Activated T-helper 17 cell treated with anti-CD3 and anti-CD28 coated beads, Interleukin-2, amount 50 U/mL, for 72 hours (primary cell): Measurements from ENCODE around the gene AKT1. TPM values are rescaled to one million over a fixed set of nuclear protein-coding genes. Genes with fewer than 3 reads are reported as not detected.
A peak's percentile ranks its signal among the peaks of the same experiment; 100 is the strongest.

Source experiments
- ATAC-seq: fragments of 150-1000 bp; cut with Tn5 transposase; replicated peaks from 2 replicates; pipeline ENCODE4 v1.10.0; 2021; ENCODE audit warnings: mild to moderate bottlenecking, moderate library complexity
- H3K27ac Mint-ChIP-seq: one replicate; pipeline ENCODE4 v1.8.0; 2022; ENCODE audit warnings: mixed read lengths
- H3K27me3 Mint-ChIP-seq: one replicate; pipeline ENCODE4 v1.8.0; 2022; ENCODE audit warnings: mixed read lengths
- H3K36me3 Mint-ChIP-seq: one replicate; pipeline ENCODE4 v1.8.0; 2022; ENCODE audit warnings: low read depth, mild to moderate bottlenecking, mixed read lengths
- H3K4me1 Mint-ChIP-seq: one replicate; pipeline ENCODE4 v1.8.0; 2022; ENCODE audit warnings: mixed read lengths
- H3K4me3 Mint-ChIP-seq: one replicate; pipeline ENCODE4 v1.8.0; 2022; ENCODE audit warnings: mild to moderate bottlenecking, mixed read lengths
- H3K9me3 Mint-ChIP-seq: one replicate; pipeline ENCODE4 v1.8.0; 2022; ENCODE audit warnings: mixed read lengths
- total RNA-seq, 2 donors: library from RNA; stranded (reverse); gene quantifications; one replicate each; pipeline ENCODE4 v1.2.3, GENCODE V29; 2022

AKT1 gene
- total RNA-seq, 2 donors from 2014 or later = 81.3 to 160 TPM

DNA sequence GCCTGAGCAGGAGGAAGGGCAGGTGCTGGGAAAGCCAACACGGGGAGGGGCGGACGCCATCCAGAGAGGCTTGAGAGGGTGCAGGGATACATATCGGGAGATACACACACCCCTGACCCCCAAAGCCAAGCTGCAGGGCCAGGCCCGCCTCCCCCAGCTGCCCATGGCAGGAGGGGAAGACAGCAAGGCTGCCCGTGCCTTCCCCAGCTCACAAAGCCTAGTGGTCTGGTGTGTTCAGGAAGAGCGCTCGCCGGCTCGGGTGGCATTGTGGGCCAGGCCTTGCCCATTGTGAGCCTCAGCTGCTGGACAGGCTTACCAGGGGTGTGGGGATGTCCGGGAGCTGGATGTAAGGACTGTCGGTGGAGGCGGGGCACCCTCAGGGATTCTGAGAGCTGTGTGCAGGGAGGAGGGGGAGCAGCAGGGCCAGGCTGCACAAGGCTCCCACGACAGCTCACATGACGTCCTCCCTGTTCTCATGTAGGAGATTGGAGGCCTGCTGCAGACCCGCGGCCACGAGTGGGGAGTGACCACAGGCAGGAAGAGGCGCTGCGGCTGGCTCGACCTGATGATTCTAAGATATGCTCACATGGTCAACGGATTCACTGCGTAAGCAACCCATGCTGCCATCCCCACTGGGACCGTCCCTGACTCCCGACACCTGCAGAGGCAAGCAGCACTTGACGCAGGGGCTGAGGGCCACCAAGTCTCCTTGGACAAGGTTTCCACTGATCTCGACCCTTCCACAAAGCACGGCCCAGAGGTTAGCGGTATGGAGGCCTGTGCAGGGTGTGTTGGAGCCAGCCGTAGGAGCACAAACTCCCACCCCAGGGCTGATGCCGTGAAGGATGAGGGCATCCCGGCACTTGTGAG is 52.7 kb downstream of the AKT1 start:
- no peaks in the 10 kb centered on the region for H3K36me3 Mint-ChIP-seq
- no peak overlapping the region for H3K27ac Mint-ChIP-seq
- no peaks in the 10 kb centered on the region for H3K27me3 Mint-ChIP-seq
- no peak for ATAC-seq
- H3K9me3 Mint-ChIP-seq = no peaks in the 10 kb centered on the region
- peaks cover 4% of the 10 kb centered on the region for H3K4me1 Mint-ChIP-seq
- H3K4me3 Mint-ChIP-seq = no peak overlapping the region

DNA sequence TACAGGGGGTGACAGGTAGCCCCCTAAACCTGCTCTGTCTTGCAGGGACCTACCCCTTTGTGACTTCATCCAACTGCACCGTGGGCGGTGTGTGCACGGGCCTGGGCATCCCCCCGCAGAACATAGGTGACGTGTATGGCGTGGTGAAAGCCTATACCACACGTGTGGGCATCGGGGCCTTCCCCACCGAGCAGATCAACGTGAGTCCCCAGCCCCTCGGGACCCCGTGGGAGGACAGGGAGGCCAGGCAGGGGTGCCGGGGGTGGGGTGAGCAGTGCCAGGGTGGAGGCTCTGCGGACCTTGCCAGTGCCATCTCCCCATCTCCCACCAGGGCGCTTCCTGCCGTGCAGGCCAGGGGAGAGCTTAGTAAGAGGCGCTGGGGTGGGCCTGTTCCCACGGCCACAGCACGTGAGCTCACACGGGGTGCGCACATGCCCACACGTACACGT is 53.7 kb downstream of the AKT1 start:
- no peak overlapping the region for H3K27ac Mint-ChIP-seq
- no peaks in the 10 kb centered on the region for H3K36me3 Mint-ChIP-seq
- H3K9me3 Mint-ChIP-seq = no peaks in the 10 kb centered on the region
- ATAC-seq = no peak
- H3K4me1 Mint-ChIP-seq = peaks cover 4% of the 10 kb centered on the region
- no peak overlapping the region for H3K4me3 Mint-ChIP-seq
- no peaks in the 10 kb centered on the region for H3K27me3 Mint-ChIP-seq

DNA sequence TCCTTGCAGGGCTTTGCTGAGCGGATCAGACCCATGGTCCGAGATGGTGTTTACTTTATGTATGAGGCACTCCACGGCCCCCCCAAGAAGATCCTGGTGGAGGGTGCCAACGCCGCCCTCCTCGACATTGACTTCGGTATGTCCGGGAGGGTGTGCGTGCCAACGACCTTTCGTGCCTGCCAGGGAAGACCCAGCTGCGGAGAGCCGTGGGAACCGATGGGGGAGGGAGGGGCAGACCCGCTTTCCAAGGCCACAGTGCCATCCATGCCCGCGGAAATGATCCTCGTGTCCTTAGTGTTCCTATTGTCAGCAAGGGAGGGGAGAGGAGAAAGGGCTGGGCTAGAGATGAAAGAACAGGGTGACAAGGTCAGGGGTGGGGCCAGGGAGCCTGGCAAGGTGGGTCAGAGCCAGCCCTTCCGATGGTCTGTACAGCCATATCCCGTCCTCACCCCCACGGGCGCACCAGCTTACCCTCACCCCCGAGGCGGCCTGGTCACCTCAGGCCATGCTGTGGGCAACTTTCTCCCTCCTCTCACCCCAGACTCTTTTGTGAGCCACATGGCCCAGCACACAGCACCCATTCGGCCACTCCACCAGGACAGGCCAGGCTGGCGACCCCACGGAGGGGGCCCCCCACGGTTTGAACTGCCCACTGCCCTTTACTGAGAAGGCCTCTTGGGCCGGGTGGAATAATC is 54.3 kb downstream of the AKT1 start:
- Mint-ChIP-seq H3K4me3 (no peak overlapping the region), H3K9me3 (no peaks in the 10 kb centered on the region), H3K27ac (no peak overlapping the region), H3K4me1 (peaks cover 4% of the 10 kb centered on the region), H3K36me3 (no peaks in the 10 kb centered on the region), H3K27me3 (no peaks in the 10 kb centered on the region)
- ATAC-seq = no peak

DNA sequence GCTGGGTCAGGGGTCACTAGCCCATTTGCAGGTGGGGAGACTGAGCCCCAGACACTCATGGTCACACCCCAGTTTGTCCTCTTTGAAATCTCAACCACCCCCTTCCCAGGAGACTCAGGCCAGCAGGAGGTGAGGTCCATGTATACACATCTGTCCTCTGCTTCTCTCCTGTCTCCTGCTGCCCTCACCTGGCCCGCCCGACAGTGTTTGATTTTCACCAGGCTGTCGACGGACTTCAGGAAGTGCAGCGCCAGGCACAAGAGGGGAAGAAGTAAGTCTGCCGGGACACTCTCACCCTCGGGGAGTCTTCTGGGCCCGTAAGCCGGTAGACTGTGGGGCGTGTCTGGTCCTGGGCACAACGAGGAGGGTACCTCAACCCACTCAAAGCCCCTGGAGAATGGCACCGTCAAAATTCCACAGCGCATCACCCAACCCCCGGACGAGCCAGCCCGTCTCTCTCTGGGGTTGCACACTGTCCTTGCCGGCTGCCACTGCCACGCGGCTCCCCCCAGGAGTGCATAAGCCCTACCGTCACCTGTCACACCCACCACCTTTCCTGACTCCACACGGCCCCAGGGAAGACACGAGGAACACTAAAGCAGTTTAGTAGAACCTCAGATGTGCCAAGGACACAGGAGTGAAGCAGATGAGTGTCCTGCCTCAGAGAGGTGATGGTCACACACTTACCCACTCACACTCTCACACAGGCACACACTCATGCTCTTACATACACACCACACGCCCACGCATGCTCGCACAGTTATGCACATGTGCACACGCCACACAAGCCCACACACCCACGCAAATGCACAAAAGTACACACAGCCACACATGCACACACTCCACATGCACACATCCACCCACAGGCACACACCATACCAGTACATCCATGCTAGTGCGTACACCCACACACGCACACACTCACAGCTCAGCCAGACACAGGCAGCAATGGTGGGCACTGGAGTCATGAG is 55.7 kb downstream of the AKT1 start:
- ATAC-seq = peak; percentile 24
- Mint-ChIP-seq H3K36me3 (no peaks in the 10 kb centered on the region), H3K4me3 (no peak overlapping the region), H3K27me3 (no peaks in the 10 kb centered on the region), H3K9me3 (no peaks in the 10 kb centered on the region), H3K4me1 (no peaks in the 10 kb centered on the region), H3K27ac (no peak overlapping the region)

DNA sequence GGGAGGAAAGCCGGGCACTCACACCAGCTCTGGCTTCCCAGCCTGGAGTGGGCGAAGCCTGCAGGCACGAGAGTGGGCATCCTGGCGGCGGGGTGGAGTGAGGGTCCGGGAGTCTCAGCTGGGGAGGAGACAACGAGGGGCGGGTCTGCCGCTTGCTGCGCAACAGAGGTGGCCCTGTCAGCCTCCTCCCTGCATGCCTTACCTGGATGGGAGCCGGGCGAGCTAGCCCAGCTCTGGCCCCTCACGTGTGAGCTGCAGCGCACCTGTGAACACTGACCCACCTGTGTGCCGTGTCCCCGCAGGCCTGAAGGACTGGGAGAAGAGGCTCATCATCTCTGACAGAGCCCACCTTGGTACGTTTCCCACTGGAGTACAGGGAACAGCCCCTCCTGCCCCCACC is 56.5 kb downstream of the AKT1 start:
- Mint-ChIP-seq H3K36me3 (no peaks in the 10 kb centered on the region), H3K4me3 (no peak overlapping the region), H3K4me1 (no peaks in the 10 kb centered on the region), H3K9me3 (no peaks in the 10 kb centered on the region), H3K27ac (no peak overlapping the region), H3K27me3 (no peaks in the 10 kb centered on the region)
- no peak for ATAC-seq

DNA sequence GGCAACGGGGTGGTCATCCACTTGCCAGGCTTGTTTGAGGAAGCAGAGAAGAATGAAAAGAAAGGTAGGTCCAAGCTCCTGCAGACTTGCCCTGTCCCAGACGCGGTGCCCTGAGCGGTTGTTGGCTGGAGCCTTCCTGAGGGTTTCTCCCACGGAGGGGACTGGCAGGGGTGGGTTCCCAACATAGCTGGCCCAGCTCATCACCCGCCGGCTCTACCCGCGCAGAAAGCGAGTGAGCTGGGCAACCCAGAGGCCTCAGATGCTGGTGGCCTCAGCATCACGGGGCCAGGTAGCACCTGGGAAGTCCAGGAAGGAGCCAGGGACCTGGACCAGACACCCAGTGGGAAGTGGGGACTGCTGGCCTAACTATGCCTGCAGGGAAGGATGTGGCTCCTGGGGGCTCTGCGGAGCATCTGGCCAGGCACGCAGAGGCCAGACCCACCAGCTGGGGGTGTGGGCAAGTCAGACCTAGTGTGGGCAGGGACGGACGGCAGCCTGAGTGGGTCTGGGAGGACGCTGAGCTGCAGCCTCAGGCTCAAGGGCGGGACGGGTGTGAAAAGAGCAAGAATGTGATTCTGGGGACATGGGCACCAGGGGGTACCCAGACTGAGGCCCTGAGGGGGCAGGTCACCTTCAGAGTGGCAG is 57.1 kb downstream of the AKT1 start:
- H3K9me3 Mint-ChIP-seq = no peaks in the 10 kb centered on the region
- H3K4me3 Mint-ChIP-seq = no peak overlapping the region
- H3K4me1 Mint-ChIP-seq = no peaks in the 10 kb centered on the region
- no peaks in the 10 kb centered on the region for H3K27me3 Mint-ChIP-seq
- H3K36me3 Mint-ChIP-seq = no peaks in the 10 kb centered on the region
- H3K27ac Mint-ChIP-seq = no peak overlapping the region
- no peak for ATAC-seq

DNA sequence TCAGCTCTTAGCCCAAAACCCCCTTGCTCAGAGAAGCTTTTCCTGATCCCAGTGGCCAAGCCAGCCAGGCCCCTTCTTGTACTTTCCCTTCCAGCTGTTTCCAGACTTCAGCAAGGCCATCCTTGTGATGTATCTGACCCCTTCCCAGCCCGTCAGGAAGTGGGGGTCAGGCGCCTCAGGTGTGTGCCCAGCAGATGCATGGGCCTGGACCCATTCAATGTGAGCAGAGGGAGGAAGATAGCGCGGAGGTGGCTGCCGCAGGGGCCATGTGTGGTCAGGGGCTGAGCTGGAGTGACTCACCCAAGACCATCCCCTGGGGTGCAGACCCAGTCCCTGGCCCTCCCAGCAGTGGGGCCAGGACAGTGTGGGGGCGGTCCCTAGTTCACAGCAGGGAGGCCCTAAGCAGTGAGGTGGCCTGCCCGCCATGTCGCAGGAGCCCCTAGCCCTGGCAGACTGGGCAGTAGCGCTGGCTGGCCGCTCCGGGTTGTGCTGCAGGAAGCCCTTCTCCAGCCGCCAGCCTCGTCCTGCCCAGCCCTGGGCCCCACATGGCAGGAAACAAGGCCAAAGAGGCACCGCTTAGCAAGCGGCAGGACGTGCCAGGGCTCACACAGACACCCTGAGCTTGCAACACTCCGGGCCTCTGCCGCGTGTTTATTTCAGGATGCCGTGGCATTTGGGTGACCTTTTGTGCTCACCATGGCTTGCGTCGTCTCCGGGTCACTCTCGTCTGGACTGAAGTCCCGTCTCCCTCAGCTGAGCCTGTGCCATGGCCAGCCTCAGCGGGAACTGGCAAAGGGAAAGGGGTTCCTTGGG is 59.5 kb downstream of the AKT1 start:
- Mint-ChIP-seq H3K4me1 (no peaks in the 10 kb centered on the region), H3K9me3 (no peaks in the 10 kb centered on the region), H3K27me3 (no peaks in the 10 kb centered on the region), H3K4me3 (no peak overlapping the region), H3K27ac (no peak overlapping the region), H3K36me3 (no peaks in the 10 kb centered on the region)
- ATAC-seq = peak; percentile 18

DNA sequence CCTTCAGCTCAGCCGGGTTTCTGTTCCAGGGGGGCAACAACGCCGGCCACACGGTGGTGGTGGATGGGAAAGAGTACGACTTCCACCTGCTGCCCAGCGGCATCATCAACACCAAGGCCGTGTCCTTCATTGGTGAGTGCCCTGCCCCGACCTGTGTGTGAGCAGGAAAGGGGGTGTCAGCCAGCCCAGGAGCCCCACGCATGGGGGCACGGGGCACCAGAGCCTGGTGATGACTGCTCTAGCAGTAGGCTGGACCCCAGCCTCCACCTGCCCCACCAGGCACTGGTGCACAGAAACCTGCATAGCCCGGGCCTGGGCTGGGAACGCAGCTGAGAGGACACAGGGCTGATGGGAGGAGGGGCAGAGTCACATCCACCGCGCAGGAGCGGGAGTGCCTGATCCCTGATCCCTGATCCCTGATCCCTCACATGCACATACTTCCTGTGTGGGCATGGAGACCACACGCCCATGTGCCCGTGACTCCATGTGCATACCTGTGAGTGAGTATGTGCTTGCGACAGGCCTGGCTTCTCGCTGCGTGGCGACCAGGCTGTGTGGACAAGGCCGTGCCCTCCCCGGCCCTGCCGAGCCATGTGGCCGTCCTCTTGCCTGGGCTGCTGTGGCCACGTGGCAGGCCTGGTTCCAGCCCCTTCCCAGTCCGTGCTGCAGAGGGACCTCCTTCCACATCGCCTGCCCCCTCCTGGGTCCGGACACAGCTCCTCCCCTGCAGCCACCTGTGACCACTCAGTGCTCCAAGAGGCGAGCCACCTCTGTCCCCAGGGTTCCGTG is 60.4 kb downstream of the AKT1 start:
- no peaks in the 10 kb centered on the region for H3K4me1 Mint-ChIP-seq
- ATAC-seq = no peak
- no peaks in the 10 kb centered on the region for H3K27me3 Mint-ChIP-seq
- H3K36me3 Mint-ChIP-seq = no peaks in the 10 kb centered on the region
- no peak overlapping the region for H3K27ac Mint-ChIP-seq
- H3K9me3 Mint-ChIP-seq = no peaks in the 10 kb centered on the region
- no peak overlapping the region for H3K4me3 Mint-ChIP-seq

DNA sequence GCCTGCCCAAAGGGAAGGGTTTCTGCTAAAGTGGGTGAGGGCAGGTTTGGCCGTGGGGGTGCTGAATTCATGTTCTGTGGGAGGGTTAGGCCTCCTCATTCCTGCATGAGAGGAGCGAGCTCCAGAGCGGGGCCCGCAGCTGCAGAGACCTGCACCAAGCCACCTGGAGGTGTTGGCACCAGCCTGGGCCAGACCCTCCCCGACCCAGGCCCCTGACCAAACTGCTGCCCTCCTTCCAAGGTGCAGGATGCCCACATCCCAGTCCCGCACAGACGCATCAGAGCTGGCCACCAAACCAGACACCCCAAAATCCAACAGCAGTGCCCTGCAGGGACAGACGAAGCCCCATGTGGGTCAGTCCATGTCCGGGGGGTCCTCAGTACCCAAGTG is 61.0 kb downstream of the AKT1 start:
- no peak for ATAC-seq
- Mint-ChIP-seq H3K4me1 (no peaks in the 10 kb centered on the region), H3K27ac (no peak overlapping the region), H3K9me3 (no peaks in the 10 kb centered on the region), H3K36me3 (no peaks in the 10 kb centered on the region), H3K27me3 (no peaks in the 10 kb centered on the region), H3K4me3 (no peak overlapping the region)

DNA sequence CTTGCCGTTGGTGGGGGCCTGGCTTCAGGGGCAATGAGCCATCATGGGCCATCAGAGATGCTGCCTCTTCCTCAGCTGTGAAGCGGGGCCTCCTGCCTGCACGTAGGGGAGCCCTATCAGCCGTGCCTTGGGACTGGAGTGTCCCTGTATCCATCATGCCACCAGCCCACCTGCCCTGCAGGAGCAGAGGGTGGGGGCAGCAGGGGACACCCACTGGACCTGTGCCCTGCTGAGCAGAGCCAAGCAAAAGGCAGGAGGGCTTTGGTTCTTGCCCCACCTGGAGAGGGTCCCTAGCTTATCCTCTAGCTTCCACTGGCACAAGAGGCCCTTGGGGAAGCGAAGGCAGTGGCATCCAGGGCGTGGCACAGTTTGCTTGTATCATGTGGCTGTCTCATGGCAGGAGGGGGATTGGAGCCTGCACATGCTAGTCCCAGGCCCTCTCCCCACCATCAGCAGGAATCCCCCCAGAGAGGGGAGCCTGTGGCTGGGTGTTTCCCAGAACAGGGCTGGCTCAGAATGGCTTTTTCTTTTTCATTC is 61.4 kb downstream of the AKT1 start:
- Mint-ChIP-seq H3K9me3 (no peaks in the 10 kb centered on the region), H3K4me3 (no peak overlapping the region), H3K36me3 (no peaks in the 10 kb centered on the region), H3K4me1 (no peaks in the 10 kb centered on the region), H3K27me3 (no peaks in the 10 kb centered on the region), H3K27ac (no peak overlapping the region)
- no peak for ATAC-seq

DNA sequence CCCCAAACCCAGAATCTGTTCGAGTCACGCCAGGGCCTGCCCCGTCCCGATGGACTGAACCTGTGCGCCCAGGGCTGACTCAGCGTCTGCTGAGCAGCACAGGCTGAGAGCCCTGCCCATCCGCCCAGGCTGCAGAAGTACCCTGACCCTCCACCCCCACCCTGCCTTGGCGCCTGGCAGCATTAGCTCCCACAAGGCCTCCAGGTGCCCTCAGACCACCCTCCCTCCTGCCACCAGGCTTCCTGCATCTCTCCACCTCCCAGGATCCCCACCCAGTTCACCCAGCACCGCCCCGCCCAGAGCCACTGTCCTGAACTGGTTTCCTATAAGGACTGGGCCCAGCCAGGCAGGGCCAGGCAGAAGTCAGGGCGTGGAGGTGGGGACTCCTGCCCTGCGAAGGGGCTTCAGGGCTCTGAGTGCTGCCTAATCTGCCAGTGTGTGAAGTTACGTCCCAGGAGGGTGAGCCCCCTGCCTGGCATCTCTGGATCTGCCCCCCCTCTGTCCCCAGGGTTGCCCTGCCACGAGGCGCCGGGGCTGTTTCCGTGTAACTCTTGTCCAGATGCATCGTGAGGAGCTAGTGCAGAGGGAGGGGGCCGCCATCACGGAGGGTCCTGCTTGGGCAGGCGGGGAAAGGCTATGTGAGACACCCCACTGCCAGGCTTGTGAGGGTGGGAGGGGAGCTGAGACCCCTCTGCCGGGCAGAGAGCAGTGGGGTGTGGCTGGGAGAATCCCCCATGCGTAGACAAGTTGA is 62.4 kb downstream of the AKT1 start:
- Mint-ChIP-seq H3K36me3 (no peaks in the 10 kb centered on the region), H3K27ac (no peak overlapping the region), H3K4me3 (no peak overlapping the region), H3K9me3 (no peaks in the 10 kb centered on the region), H3K27me3 (no peaks in the 10 kb centered on the region), H3K4me1 (no peaks in the 10 kb centered on the region)
- ATAC-seq = no peak

DNA sequence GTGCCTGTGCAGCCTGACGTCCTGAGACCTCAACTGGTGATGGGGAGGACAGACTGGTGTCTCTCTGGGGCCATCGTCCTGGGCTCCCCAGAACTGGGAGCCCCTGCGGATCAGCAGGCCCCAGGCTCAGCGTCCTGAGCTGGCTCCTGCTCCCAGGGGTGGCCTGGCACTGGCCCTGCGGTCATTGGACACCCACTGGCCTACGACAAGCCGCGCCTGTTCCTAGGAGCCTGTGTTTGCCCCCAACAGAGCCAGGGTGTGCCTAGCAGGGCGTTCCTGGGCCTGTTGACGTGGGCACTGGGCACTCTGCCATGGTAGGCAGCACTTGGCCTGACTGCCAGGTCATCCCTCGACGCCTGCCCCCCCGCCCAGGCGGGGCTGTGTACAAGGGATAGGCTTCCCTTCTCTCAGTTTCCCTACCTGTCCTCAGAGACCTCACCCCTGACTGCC is 63.2 kb downstream of the AKT1 start:
- Mint-ChIP-seq H3K9me3 (no peaks in the 10 kb centered on the region), H3K27me3 (no peaks in the 10 kb centered on the region), H3K27ac (no peak overlapping the region), H3K36me3 (no peaks in the 10 kb centered on the region), H3K4me3 (no peak overlapping the region), H3K4me1 (no peaks in the 10 kb centered on the region)
- no peak for ATAC-seq
